GM18505 (cell line): ENCODE measurements around the gene WDR45.

Source experiments
- ATAC-seq: cut with Tn5 transposase; IDR thresholded peaks from one replicate; pipeline ENCODE4 v1.9.1; 2021; ENCODE audit not compliant: unreplicated experiment
- POLR2A ChIP-seq: IDR thresholded peaks from 4 replicates; pipeline ENCODE4 v1.6.1; 2011; ENCODE audit warnings: borderline replicate concordance; ENCODE audit not compliant: insufficient read depth, insufficient read length; ENCODE audit errors: extremely low read depth

The WDR45 gene

GRCh38 chrX:49069038-49069437 lies 10.6 kb downstream of the WDR45 start:
- no peak for ATAC-seq

GRCh38 chrX:49067285-49068120 lies 12.2 kb downstream of the WDR45 start:
- ATAC-seq, result no peak

More at GRCh38 chrX:49069038-49069437, 10.6 kb downstream of the WDR45 start:
- no peak for TF ChIP-seq POLR2A

GRCh38 chrX:49066690-49067089 lies 13.0 kb downstream of the WDR45 start:
- ATAC-seq, result no peak
- no peak for TF ChIP-seq POLR2A

More at GRCh38 chrX:49067285-49068120, 12.2 kb downstream of the WDR45 start:
- no peak for TF ChIP-seq POLR2A

- TF ChIP-seq POLR2A, result no peak
- ATAC-seq, result no peak
Observed at GRCh38 chrX:49066278-49066677, 13.4 kb downstream of the WDR45 start.

GRCh38 chrX:49064735-49065134 lies 15.0 kb downstream of the WDR45 start:
- no peak for ATAC-seq
- TF ChIP-seq POLR2A, result no peak

GRCh38 chrX:49064303-49064702 lies 15.4 kb downstream of the WDR45 start:
- no peak for TF ChIP-seq POLR2A
- ATAC-seq, result no peak

GRCh38 chrX:49063715-49064114 lies 16.0 kb downstream of the WDR45 start:
- no peak for TF ChIP-seq POLR2A
- ATAC-seq, result no peak

GRCh38 chrX:49061916-49062315 lies 17.8 kb downstream of the WDR45 start:
- no peak for TF ChIP-seq POLR2A
- no peak for ATAC-seq

GRCh38 chrX:49061490-49061889 lies 18.2 kb downstream of the WDR45 start:
- no peak for TF ChIP-seq POLR2A
- no peak for ATAC-seq

- ATAC-seq, result no peak
- TF ChIP-seq POLR2A, result no peak
Observed at GRCh38 chrX:49060914-49061313, 18.8 kb downstream of the WDR45 start.

GRCh38 chrX:49059681-49060085 lies 20.0 kb downstream of the WDR45 start:
- no peak for TF ChIP-seq POLR2A
- ATAC-seq, result no peak

GRCh38 chrX:49059201-49059600 lies 20.5 kb downstream of the WDR45 start:
- ATAC-seq, result no peak
- TF ChIP-seq POLR2A, result no peak

- ATAC-seq, result no peak
- no peak for TF ChIP-seq POLR2A
Observed at GRCh38 chrX:49058794-49059193, 20.9 kb downstream of the WDR45 start, which contains the start of gene CCDC120. TSS of gene CCDC120 (plus strand) at chrX:49058999. CDS start at chrX:49062042, 3,043 bp downstream.

- no peak for TF ChIP-seq POLR2A
- no peak for ATAC-seq
Observed at GRCh38 chrX:49054073-49054762, 25.5 kb downstream of the WDR45 start.
